GM21381 (cell line): Measurements from ENCODE around the gene IL1RL2.

Experiments used
- ATAC-seq: cut with Tn5 transposase; IDR thresholded peaks from one replicate; pipeline ENCODE4 v1.9.1; 2021; ENCODE audit warnings: mild to moderate bottlenecking, moderate library complexity; ENCODE audit not compliant: unreplicated experiment

Gene IL1RL2

GRCh38 chr2:102193074-102193473 lies 6.3 kb downstream of the IL1RL2 start:
- ATAC-seq, result no peak

DNA sequence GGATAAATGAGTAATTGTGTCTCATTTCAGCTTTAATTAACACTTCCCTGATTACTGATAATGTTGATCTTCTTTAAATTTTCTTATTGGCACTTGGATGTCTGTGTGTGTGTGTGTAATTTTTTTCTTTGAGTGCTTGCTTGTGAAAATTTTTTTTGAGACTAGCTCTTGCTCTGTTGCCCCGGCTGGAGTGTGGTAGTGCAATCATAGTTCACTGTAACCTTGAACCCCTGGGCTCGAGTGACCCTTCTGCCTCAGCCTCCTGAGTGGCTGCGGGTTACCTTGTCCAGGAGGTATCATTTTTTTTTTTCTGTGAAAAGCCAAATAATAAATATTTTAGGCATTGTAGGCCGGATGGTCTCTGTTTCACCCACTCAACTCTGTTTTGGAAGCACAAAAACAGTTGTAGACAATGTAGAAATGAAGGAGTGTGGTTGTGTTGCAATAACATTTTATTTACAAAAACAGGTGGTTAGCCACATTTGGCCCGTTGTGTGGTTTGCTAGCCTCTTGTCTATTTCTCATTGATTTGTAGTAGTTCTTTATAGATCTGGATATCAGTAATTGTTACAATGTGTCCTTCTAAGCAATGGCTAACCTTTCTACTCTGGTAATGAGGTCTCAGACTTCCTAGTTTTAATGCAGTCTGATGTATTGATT lies 7.9 kb downstream of the IL1RL2 start:
- ATAC-seq, result no peak

- ATAC-seq, result no peak
These were observed 10.7 kb downstream of the IL1RL2 start for GRCh38 chr2:102197389-102198137.

DNA sequence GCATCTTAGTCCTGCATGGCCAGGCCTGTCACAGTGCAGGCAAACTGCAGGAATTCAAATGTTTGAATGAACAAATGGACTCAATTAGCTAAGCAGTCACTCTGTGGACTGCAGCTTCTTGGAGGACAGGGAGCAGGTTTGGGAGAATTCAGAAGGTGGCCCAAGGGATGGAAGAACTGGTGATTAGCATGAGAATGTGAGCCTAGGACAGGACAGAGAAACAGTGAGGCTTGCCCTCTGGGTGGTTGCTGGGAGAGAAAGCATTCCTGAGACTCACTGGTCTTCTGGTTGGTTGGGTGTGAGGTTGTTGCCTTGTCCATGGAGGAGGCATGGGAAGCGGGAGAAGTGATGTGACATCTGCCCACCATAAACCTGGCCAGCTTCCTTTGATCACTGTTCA lies 13.7 kb downstream of the IL1RL2 start:
- no peak for ATAC-seq

DNA sequence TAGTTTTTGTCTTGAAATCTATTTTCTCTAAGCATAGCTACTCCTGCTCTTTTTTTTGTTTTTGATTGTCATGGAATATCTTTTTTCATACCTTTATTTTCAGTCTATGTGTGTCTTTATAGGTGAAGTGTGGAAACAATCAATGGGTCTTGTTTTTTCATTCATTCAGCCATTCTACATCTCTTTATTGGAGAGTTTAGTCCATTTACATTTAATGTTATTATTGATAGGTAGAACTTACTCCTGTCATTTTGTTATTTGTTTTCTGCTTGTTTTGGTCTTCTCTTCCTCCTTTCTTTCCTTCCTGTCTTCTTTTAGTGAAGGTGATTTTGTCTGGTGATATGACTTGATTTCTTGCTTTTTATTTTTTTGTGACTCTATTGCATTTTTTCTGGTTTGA lies 17.8 kb downstream of the IL1RL2 start:
- no peak for ATAC-seq

DNA sequence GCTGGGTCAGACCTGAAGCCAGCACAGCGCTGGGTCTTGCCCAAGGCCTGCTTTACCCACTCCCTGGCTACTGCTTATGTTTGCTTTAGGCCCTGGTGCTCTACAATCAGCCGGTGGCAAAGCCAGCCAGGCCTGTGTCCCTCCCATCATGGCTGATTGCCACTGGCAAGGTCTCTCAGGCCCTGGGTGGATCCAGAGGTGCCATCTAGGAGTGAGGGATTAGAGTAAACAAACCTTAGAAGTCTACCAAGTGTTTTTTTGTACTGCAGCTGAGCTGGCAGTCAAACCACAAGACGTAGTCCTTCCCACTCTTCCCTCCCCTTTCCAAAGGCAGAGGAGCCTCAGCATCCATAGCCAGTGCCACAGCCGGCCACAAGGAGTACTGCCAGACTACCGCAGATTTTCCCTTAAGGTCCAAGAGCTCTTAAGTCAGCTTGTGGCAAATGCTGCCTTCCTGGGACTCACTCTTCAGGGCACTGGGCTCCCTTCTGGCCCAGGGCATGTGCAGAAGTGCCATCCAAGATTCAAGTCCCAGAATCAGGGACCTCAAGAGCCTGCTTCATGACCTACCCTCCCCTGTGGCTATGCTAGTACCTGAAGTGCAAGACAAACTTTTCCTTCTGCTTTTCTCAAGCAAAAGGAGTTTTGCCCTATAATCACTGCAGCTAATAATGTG lies 20.0 kb downstream of the IL1RL2 start:
- no peak for ATAC-seq

- no peak for ATAC-seq
These were observed 22.0 kb downstream of the IL1RL2 start for GRCh38 chr2:102208774-102209173.

DNA sequence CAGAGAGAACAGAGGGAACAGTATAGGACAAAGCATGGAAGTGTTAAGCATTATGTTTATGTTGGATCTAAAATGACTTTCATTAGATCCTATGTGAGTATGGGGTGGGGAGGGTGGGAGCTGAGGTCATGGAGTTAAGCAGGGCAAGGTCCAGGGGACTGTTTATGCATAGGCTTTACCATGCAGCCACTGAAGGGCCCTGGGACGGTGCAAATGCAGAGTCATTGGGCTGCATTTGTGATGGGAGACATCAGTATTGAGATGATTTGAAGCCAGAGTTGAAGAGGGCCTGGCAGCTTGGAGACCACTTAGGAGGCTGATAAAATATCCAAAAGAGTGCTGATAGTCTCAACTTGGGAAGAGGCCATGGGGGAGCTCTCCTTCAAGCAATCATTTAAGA lies 22.7 kb downstream of the IL1RL2 start:
- ATAC-seq, result no peak

DNA sequence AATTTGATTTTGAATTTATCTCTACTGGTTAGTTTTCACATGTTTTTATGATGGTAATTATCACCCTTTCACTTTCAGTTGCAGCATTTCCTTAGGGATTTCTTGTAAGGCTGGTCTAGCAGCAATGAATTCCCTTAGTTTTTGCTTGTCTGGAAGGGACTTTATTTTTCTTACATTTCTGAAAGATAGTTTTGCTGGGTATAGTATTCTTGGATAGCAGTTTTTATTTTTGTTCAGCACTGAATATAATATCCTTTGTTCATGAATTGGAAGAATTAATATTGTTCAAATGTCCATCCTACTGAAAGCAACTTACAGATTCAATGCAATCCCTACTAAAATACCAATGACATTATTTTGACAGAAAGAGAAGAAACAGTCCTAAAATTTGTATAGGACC lies 30.2 kb downstream of the IL1RL2 start:
- no peak for ATAC-seq

- ATAC-seq, result no peak
These were observed 38.3 kb downstream of the IL1RL2 start for GRCh38 chr2:102224824-102225739.

GRCh38 chr2:102226171-102226570 lies 39.3 kb downstream of the IL1RL2 start:
- no peak for ATAC-seq

GRCh38 chr2:102226612-102227391 lies 40.0 kb downstream of the IL1RL2 start:
- no peak for ATAC-seq

- ATAC-seq, result no peak
These were observed 42.4 kb downstream of the IL1RL2 start for GRCh38 chr2:102229141-102229769.

DNA sequence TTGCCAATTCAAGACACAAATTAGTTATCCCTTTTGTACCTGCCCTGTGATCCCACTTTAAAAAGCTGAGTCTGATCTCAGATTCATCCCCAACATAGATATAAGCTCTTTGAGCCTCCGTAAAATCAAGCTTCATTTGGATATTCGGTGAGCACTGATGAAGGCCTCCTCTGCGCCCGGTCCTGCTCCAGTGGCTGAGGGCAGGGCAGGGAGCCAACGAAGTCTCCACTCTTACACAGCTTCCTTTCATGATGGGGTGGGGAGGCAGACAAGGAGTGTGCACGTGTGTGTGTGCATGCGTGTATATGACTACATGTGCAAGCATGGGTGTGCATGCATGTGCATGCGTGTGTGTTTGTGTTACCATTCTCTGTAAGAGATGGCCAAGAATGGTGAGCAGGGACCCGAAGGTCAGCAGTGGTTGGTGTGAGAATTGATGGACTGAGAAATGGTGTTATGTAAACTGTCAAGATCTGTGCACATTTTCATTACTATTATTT lies 43.6 kb downstream of the IL1RL2 start:
- no peak for ATAC-seq

- no peak for ATAC-seq
These were observed 46.5 kb downstream of the IL1RL2 start for GRCh38 chr2:102233132-102233884.

DNA sequence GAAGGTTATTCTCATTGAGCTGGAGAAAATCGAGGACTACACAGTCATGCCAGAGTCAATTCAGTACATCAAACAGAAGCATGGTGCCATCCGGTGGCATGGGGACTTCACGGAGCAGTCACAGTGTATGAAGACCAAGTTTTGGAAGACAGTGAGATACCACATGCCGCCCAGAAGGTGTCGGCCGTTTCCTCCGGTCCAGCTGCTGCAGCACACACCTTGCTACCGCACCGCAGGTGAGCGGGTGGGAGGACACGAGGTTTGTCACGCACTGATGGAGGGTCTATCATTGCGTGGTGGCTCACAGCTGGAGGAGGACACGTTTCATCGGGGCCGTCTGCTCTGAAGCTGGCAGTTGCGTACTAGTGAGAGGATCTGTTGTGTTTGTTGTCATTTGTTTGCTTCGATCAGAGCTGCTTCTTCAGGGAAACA lies 48.2 kb downstream of the IL1RL2 start:
- no peak for ATAC-seq

- ATAC-seq, result no peak
These were observed 48.7 kb downstream of the IL1RL2 start for GRCh38 chr2:102235491-102235890.

DNA sequence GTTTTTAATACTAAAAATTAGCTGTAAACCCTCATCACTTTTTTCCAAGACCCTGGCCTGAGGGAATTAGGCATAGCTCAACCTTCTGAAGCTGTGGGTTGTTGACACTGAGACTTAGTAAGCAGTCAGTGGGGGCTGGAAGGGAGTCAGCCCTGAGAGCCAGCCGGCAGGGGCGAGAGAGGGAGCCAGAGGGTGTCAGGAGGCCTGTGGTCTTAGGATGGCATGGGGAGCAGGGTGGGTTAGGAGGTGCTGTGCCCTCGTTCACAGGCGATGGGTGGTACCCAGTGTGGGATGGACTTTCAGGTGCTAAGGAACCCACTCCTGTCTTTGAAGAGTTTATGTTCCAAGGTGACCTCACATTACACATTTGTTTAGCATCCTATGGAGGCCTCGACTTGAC lies 49.3 kb downstream of the IL1RL2 start:
- no peak for ATAC-seq

GRCh38 chr2:102237176-102237575 lies 50.4 kb downstream of the IL1RL2 start:
- no peak for ATAC-seq
